Sigmoid colon (tissue), 7 donors: ENCODE measurements around the gene PDIA4. TPM values are rescaled to one million over a fixed set of nuclear protein-coding genes. Genes with fewer than 3 reads are reported as not detected.

Experiments
- DNase-seq: peaks from one replicate; pipeline ENCODE4 v3.0.0-alpha.2; 2019
- H3K27ac ChIP-seq, 4 donors: fragments of 200-600 bp; sonication (generic); one replicate each; pipeline ENCODE4 v1.5.1; 2016 to 2019; ENCODE audit warnings: mild to moderate bottlenecking in 1 of 4
- H3K27me3 ChIP-seq, 3 donors: fragments of 200-600 bp; sonication (generic); one replicate each; pipeline ENCODE4 v1.5.1; 2019; ENCODE audit warnings: mild to moderate bottlenecking in 1 of 3
- H3K36me3 ChIP-seq, 4 donors: fragments of 200-600 bp; sonication (generic); one replicate each; pipeline ENCODE4 v1.5.1; 2016 to 2019
- H3K4me1 ChIP-seq, 4 donors: fragments of 200-600 bp; sonication (generic); one replicate each; pipeline ENCODE4 v1.5.1; 2017 to 2019
- H3K4me3 ChIP-seq, 4 donors: fragments of 200-600 bp; sonication (generic); one replicate each; pipeline ENCODE4 v1.5.1; 2017 to 2019; ENCODE audit warnings: mild to moderate bottlenecking in 2 of 4, moderate library complexity in 1 of 4
- H3K9me3 ChIP-seq, 4 donors: fragments of 200-600 bp in 3 of 4; sonication (generic) in 3 of 4; one replicate each; pipeline versions ENCODE4 v1.5.1 to v1.6.1; 2013 to 2019
- CTCF ChIP-seq, 4 experiments: fragments of 450-650 bp in 3 of 4; fragments of 200-600 bp in 1 of 4; IDR thresholded peaks; one replicate each; pipeline ENCODE4 v1.5.1; 2016 to 2019; ENCODE audit warnings: antibody characterized with exemption in 4 of 4, mild to moderate bottlenecking in 3 of 4, moderate library complexity in 2 of 4
- EP300 ChIP-seq, 4 donors: sonication (generic); formaldehyde crosslinking; IDR thresholded peaks; one replicate each; pipeline ENCODE4 v1.6.1; 2017; ENCODE audit warnings: antibody characterized with exemption in 4 of 4
- POLR2A ChIP-seq, 2 donors: fragments of 450-650 bp; IDR thresholded peaks; one replicate each; pipeline ENCODE4 v1.6.1; 2016; ENCODE audit warnings: antibody characterized with exemption in 2 of 2, mild to moderate bottlenecking in 2 of 2, moderate library complexity in 2 of 2
- POLR2AphosphoS5 ChIP-seq, 4 donors: sonication (generic); formaldehyde crosslinking; IDR thresholded peaks; one replicate each; pipeline ENCODE4 v1.6.1; 2017; ENCODE audit warnings: antibody characterized with exemption in 4 of 4
- WGBS, 2 donors: extraction: QIAGEN DNeasy Blood & Tissue Kit; methylation state at CpG; one replicate each; pipeline ENCODE4 v1.1.7; 2013; 5-methylcytosine and 5-hydroxymethylcytosine counted together
- intact Hi-C: fragments of 100-400 bp; cut with DNase I; formaldehyde crosslinking; loops from one replicate; pipeline ENCODE4 v1.15.1; 2023
- polyA plus RNA-seq, 3 donors: library from polyadenylated mRNA; stranded (reverse); fragments of 200-250 nt; gene quantifications; one replicate each; pipeline ENCODE4 v1.2.3, GENCODE V29; 2013
- total RNA-seq, 4 donors: library from RNA; depleted of rRNA; stranded (reverse); fragments of >200 nt; gene quantifications; one replicate each; pipeline ENCODE4 v1.1.0, GENCODE V29; 2016
- donor health status: healthy with polysubstance abuse.
- donor health status: Bipolar disorder and iron deficiency.
- donor health status: healthy.

PDIA4 gene
- total and polyA plus RNA-seq, 7 donors: 11.4 to 183 (median 40.9) TPM

GRCh38 chr7:149007611-149008010 is 20.7 kb downstream of the PDIA4 start:
- H3K4me3 ChIP-seq: no peak overlapping the region
- TF ChIP-seq CTCF (IDR thresholded peaks at IDR 0.05) (no peak), POLR2A (IDR thresholded peaks at IDR 0.05) (no peak), POLR2AphosphoS5 (IDR thresholded peaks at IDR 0.05) (no peak), EP300 (IDR thresholded peaks at IDR 0.05) (no peak)
- DNase-seq: no peak
- H3K9me3 ChIP-seq: no peaks in the 10 kb centered on the region
- no peaks in the 10 kb centered on the region for H3K4me1 ChIP-seq
- no peaks in the 10 kb centered on the region for H3K27me3 ChIP-seq
- peaks cover 30 to 81% (median 48%) of the 10 kb centered on the region in 4 donors for H3K36me3 ChIP-seq
- intact Hi-C loops: loop anchor here (2.0 kb wide), 1 partner anchor 19 kb away; no protein-coding TSS in a partner anchor
- H3K27ac ChIP-seq: no peak overlapping the region
- 86 to 88% methylated on average over 6 of the region's 6 CpGs for WGBS, 2 donors

DNA sequence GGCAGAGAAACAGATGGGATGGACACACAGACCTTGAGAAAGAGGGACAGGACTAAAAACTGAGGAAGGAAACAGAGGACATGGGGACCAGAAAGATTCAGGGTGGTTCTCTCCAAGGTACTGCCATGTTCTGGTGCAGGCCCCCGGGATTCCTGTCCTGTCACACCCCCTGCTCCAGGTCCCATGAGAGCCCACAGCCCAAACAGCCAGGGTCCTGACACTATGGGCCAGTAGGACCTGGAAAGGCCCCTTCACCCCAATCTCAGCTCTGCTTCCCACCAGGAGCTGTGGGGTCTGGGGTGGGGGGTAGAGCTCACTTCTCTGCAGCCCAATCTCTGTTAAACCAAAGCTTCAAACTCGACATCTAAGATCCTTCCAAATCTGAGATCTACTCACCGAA is 21.2 kb downstream of the PDIA4 start:
- Histone ChIP-seq H3K9me3 (no peaks in the 10 kb centered on the region), H3K27ac (no peak overlapping the region), H3K4me3 (no peak overlapping the region), H3K4me1 (no peaks in the 10 kb centered on the region), H3K36me3 (peaks cover 29 to 81% (median 44%) of the 10 kb centered on the region in 4 donors), H3K27me3 (no peaks in the 10 kb centered on the region)
- DNase-seq: no peak
- TF ChIP-seq CTCF (IDR thresholded peaks at IDR 0.05): no peak
- no peak for TF ChIP-seq POLR2A (IDR thresholded peaks at IDR 0.05)
- TF ChIP-seq POLR2AphosphoS5 (IDR thresholded peaks at IDR 0.05): no peak
- no peak for TF ChIP-seq EP300 (IDR thresholded peaks at IDR 0.05)
- 84 to 93% methylated on average over 3 of the region's 3 CpGs for WGBS, 2 donors
- intact Hi-C loops: loop anchor here (2.0 kb wide), 1 partner anchor 20 kb away; no protein-coding TSS in a partner anchor

- H3K36me3 ChIP-seq: peaks cover 21 to 74% (median 36%) of the 10 kb centered on the region in 4 donors
- H3K4me3 ChIP-seq: no peak overlapping the region
- TF ChIP-seq POLR2A (IDR thresholded peaks at IDR 0.05) (no peak), EP300 (IDR thresholded peaks at IDR 0.05) (no peak), CTCF (IDR thresholded peaks at IDR 0.05) (no peak), POLR2AphosphoS5 (IDR thresholded peaks at IDR 0.05) (no peak)
- no peaks in the 10 kb centered on the region for H3K9me3 ChIP-seq
- WGBS, 2 donors: 90 to 93% methylated on average over 10 of the region's 10 CpGs
- H3K27me3 ChIP-seq: no peaks in the 10 kb centered on the region
- intact Hi-C loops: loop anchor here (2.0 kb wide), 1 partner anchor 20 kb away; no protein-coding TSS in a partner anchor
- H3K27ac ChIP-seq: no peak overlapping the region
- no peak for DNase-seq
- no peaks in the 10 kb centered on the region for H3K4me1 ChIP-seq
Measured at GRCh38 chr7:149006345-149006725, 22.0 kb downstream of the PDIA4 start.

- DNase-seq: peak; percentile 92
- 50 to 51% methylated on average over 20 of the region's 20 CpGs for WGBS, 2 donors
- no peaks in the 10 kb centered on the region for H3K9me3 ChIP-seq
- H3K36me3 ChIP-seq: peaks cover 15 to 68% (median 32%) of the 10 kb centered on the region in 4 donors
- no peak overlapping the region for H3K4me3 ChIP-seq
- no peak overlapping the region for H3K27ac ChIP-seq
- intact Hi-C loops: loop anchor here (1.0 to 2.0 kb wide), 3 partner anchors 21 to 86 kb away; no protein-coding TSS in a partner anchor
- no peak for TF ChIP-seq POLR2A (IDR thresholded peaks at IDR 0.05)
- peak; percentile 79 to 92 (median 89) for TF ChIP-seq CTCF (IDR thresholded peaks at IDR 0.05)
- peak in 1 of 4 donors; percentile 31 for TF ChIP-seq POLR2AphosphoS5 (IDR thresholded peaks at IDR 0.05)
- no peak for TF ChIP-seq EP300 (IDR thresholded peaks at IDR 0.05)
- H3K4me1 ChIP-seq: no peaks in the 10 kb centered on the region
- no peaks in the 10 kb centered on the region for H3K27me3 ChIP-seq
Measured at GRCh38 chr7:149005427-149006344, 22.6 kb downstream of the PDIA4 start.
